NT2/D1 (cell line): ENCODE measurements around the gene MRPS15.

ENCODE experiments used
- SUZ12 ChIP-seq: IDR thresholded peaks from 2 replicates; pipeline ENCODE4 v1.6.1; 2011; ENCODE audit not compliant: insufficient read length, insufficient read depth; ENCODE audit errors: extremely low read depth
- YY1 ChIP-seq: IDR thresholded peaks from 2 replicates; pipeline ENCODE4 v1.6.1; 2011; ENCODE audit not compliant: insufficient read length, insufficient read depth
- ZNF274 ChIP-seq: IDR thresholded peaks from 2 replicates; pipeline ENCODE4 v1.6.1; 2011; ENCODE audit warnings: mild to moderate bottlenecking, low read depth, low read length

DNA sequence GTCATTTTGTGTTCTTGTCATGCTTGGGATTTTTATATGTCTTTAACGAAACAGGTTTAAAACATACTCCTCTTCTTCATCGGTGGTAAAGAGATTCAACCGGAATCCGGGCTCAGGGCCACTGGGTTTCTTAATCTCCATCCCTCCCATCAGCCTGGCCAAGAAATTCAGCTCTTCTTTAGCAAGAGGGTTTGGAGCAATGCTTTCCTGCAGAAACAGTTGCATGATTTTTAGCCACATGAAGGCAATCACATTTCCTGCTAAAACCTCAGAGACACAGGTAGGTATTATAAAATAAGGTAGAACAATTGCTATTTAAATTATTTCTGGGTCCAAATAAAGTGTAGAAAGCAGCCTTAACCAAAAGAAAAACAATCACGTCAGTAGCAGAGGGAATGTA, 43.8 kb downstream of the MRPS15 start:
- TF ChIP-seq YY1 (no peak), ZNF274 (no peak), SUZ12 (no peak)
